Hindlimb muscle (tissue), 1 donor: Measurements from ENCODE around the gene COP1. TPM values are rescaled to one million over a fixed set of nuclear protein-coding genes. Genes with fewer than 3 reads are reported as not detected.
"Not testable (repeated sequence)": the region's sequence is repeated elsewhere in the genome, so short reads cannot be mapped to it uniquely, and the experiment has no call there.

Experiments used
- DNase-seq: peaks from one replicate; pipeline ENCODE4 v3.0.0-alpha.2; 2013
- polyA plus RNA-seq: library from polyadenylated mRNA; unstranded; fragments of 120-200 nt; gene quantifications from one replicate; pipeline ENCODE4 v1.2.1, GENCODE V29; 2013; ENCODE audit not compliant: insufficient read length

COP1 gene
- polyA plus RNA-seq, 1 donor: 32.8 TPM

DNA sequence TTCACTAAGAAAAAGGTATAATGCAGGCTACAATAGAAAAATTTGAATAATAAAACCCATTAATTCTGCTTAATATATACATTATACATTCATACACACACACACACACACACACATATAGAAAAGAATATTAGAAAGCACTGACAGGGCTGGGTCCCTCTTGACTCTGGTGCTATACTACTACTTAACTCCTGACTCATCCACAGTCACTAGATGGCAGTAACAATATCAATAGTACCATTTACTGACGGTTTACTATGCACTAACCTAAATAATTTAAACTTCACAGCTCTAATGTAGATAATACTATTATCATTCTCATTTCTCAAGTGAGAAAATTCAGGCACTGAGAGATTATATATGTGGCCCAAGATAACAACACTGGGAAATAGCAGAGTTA, 87.5 kb downstream of the COP1 start:
- no peak for DNase-seq

DNA sequence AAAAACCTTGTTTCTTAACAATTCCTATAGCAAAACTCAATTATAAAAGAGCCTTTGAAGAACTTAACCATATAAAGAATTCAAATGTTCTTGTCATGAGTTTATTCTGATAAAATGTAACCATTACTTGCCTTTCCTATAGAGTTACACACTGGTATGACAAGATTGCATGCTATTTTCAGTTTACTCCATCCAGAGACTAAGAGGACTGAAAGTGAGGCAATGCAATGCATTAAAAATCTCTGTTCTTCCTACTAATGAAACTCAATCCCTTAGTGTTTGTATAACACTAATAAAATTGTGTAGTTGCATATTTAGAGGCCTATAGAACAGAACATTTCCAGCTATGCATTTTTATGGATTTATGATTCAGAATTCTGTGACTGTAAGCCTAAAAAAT, 88.1 kb downstream of the COP1 start:
- no peak for DNase-seq

DNA sequence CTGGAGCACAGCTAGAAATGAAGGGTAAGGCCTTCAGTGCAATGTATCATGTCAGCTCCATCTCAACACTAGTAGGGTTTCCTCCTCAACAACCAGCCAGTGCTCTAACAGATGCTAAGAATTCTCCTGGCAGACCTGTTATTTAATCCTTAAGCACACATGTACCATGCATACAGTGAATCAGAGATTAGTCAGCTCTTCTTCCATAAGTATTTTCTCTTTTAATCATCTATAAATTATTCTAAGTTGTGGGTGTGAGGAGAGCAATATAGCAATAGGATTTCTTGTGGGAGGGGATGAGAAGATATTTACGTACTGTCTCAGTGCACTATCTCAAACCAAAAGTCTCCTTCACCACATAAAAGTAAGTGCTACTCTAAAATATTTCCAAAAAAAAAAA, 95.3 kb downstream of the COP1 start:
- no peak for DNase-seq

DNA sequence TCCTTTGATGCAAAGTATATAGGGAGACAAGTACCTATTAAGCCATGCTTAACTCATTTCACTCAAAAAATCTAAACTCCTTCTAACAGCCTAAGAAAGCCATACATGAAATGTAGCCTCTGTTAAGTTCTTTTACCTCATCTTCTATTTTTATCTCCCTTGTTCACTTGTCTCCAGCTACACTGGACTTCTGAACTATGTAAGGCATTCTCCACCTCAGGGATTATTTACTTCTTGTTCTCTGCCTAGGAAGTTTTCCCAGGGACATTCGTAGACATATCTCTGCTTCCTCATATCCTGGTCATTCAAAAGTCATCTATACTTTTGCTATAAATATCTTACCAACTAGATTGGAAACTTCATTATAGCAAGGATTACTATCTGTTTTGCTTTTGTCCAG, 96.9 kb downstream of the COP1 start:
- DNase-seq: no peak

DNA sequence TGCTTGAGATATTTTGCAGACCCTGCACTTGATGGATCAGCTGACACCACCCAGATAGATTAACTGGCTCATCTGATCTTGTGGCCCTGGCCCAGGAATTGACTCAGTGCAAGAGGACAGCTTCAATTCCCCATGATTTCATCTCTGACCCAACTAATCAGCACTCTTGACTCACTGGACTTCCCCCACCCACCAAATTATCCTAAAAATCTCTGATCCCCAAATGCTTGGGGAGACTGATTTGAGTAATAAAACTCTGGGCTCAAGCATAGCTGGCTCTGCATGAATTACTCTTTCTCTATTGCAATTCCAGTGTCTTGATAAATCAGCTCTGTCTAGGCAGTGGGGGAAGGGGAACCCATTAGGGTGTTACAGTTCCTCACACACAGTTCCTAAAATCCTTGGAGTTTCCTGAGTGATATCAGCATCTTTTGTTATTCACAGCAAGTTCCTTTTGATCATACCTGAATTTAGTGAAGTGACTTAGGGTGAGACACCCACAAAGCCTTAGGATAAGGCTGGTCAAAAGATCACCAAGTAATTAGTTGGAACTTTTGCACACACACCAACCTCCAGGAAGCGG, 104.2 kb downstream of the COP1 start:
- no peak for DNase-seq

DNA sequence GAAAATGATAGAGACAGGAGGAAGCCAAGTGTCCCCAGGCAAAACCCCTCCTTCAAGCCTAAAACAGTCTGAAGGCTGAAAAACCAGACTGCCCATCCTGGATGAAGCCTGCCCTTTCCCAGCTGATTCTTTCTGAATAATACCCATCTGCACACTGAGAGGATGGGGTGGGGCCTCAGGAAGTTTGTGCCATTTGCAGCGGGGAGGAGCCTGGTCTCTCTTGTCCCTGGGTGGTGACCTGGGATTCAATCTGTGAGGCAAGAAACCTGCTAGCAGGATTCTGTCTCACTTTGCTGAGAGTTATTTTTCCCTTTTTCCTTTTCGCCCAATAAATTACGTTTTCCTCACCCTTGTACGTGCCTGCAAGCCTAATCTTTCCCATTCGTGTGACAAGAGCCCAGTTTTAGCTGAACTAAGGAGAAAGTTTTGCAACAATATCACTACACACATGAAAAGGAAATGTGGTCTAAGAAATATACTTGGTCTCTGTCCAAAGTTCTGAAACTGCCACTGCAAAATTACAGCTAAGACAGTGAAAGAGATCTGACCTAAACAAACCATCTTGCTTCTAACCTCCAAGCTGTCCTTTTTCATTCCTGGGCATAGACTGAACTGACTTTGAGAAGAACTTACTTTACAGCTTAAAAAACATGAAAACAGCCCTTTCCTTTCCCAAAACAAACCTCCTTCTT, 105.0 kb downstream of the COP1 start:
- DNase-seq: no peak

DNA sequence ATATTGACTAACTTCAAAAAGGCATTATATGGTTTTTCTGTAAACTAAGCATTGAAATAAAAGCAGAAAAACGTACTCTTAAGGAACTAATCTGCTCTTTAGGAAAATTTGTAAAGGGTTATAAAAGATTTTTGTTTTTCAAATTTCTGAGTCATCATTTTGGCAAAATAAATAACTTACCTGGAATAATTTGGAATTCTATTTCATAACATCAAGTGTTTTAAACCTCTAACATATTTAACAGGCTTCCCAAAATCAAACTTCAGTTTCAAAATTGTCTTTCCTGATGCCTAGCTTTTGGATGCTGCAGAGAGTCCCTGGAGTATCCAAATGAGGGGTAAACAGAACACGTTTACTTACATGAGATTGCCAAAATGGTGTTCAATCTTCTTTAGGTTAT, 108.5 kb downstream of the COP1 start:
- DNase-seq: no peak

DNA sequence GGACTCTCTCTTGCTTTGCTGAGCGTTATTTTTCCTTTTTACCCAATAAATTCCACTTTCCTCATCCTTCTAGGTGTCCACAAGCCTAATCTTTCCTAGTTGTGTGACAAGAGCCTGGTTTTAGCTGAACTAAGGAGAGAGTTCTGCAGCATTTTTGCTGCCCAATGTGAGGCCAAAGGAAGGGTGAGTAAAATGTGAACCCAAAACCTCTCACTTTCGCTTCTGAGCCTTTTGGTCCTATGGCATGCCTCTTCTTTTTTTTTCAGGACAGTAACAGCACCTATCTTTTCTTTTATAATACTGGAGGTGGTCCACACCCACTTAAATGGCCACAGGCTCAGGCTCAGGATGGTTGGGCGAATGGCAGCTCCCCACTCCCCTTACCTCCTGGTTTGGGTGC, 111.1 kb downstream of the COP1 start:
- no peak for DNase-seq

DNA sequence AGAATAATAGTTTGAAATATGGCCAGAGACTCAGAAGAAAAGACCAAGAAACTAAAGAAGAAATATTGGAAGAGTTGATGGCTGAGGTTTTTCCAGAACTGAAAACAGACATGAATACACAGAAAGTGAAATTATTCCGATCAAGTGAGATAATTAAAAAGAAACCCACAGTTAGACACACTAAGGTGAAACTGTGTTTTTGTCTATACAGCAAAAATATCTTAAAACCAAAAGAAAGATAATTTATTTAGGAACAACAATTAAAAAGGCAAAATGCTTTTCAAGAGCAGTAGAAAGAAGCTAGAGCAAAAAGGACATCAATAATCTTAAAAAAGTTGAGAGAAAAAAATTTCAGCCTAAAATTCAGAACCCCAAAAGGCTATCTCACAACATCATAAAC, 116.3 kb downstream of the COP1 start:
- no peak for DNase-seq

DNA sequence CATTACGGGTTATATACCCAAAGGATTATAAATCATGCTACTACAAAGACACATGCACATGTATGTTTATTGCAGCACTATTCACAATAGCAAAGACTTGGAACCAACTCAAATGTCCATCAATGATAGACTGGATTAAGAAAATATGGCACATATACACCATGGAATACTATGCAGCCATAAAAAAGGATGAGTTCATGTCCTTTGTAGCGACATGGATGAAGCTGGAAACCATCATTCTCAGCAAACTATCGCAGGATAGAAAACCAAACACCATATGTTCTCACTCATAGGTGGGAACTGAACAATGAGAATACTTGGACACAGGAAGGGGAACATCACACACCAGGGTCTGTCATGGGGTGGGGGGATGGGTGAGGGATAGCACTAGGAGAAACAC, 119.3 kb downstream of the COP1 start:
- not testable (repeated sequence) for DNase-seq

DNA sequence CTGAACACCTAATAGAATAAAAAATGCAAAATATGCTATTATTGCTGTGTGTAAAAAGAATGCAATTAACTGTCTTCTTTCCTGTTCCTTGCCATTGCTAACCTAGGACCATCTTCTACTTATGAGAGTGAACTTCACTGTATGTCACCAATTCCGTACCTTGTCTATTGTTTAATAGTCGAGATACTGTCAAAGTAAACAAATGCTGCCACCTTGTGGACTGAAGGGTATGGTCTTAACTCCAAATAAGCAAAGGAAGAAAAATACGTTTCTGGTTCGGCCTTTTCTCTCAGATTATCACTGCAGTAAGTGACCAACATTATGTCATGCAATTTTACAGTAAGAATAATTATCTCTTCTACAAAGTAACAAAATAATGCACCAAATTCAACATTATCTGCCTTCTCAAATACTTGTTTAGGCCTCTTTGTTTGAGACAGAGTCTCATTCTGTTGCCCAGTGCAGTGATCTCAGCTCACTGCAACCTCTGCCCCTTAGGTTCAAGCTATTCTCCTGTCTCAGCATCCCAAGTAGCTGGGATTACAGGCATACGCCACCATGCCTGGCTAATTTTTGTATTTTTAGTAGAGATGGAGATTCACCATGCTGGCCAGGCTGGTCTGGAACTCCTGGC, 133.4 kb downstream of the COP1 start:
- peak; percentile 66 for DNase-seq

DNA sequence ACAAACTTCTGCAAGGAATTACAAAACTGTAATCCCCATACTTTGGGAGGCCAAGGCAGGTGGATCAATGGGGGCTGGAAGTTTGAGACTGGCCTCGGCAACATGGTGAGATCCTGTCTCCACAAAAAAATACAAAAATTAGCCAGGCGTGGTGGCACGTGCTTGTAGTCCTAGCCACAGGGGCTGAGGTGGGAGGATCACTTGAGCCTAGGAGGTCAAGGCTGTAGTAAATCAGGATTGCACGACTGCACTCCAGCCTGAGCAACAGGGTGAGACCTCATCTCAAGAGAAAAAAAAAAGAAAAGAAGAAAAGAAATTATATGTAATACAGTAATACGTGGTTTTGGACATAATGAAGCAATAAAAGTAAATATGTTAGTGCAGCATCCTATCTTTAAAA, 138.2 kb downstream of the COP1 start:
- no peak for DNase-seq

DNA sequence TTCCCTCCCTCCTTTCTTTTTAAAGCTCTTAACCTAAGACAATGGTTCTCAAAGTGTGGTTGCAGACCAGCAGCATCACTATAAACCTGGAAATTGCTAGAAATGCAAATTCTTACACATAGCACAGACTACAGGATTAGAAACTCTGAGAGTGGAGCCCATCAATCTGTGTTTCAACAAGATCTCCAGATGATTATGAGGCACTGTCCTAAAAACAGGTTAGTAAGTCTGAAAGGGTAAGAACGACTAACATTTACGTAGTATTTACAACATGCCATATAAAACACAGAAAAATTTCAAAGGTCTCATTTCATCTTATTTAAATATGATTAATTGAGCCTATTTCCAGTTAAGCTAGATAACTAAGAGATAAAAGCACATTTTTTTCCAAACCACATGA, 138.8 kb downstream of the COP1 start:
- no peak for DNase-seq

DNA sequence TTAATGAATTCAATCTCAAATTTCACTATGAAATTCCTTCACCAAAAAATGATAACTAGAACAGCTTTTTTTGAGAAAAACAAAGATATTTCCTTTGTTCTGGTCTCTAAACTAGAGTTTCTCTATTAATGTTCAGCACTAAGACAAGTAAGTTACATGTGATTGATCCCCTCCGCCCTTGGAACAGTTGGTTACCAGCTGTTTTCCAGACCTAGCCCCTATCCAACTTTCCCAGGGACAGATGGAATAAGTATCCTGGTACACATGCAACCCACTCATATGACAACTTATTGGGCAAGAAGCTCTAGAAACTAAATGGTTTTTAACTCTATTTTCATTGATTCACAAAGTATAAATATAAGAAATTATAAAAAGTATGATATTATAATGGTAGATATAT, 140.4 kb downstream of the COP1 start:
- no peak for DNase-seq

DNA sequence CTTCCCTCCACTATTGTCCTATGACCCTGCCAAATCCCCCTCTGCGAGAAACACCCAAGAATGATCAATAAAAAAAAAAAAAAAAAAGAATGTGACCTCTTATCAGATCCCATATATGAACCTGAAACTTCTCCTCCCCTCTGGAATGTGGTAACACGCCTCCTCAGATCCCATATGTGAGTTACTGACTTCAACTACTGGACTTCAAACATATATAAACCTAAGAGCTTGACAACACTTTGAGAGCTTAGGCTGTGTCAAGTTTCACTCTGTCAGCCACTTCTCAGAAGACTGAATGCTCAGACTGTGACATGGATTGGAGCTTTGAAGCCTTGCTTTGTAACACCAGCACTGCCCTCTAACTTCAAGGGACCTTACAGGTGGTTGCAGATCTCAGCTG, 148.4 kb downstream of the COP1 start:
- DNase-seq: no peak

DNA sequence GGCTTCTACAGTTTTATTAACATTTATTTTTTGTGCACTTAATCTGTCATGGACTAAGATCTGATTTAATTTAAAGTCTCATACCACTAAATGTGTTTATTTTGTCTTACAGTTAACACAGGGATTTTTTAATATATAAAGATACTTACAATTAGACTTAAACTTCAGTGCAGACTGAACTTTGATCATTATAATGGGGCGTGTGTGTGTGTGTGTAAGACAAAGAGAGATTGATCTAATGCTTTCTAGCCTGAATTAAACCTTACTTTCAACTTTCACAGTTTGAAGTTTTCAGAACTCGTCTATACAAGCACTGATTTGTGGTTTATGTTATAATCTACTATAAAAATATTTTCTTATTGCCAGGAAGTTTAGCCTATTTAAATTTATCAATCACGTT, 150.8 kb downstream of the COP1 start:
- DNase-seq: no peak

DNA sequence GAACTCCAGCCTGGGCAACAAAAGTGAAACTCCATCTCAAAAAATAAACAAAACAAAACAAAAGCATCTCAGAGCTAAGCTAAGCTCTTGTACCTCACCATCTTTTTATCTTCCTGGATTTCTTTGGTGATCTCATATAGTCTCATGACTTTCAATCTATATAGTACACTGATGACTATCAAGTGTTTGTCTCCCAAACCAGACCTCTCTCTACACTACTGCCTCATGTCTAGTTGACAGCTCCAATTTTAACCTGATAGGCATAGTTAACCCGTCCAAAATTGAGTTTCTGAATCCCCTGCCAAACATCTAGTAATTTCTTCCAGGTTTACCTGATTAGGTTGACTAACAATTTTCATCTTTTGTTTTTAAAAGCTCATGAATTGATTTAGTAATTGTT, 151.7 kb downstream of the COP1 start:
- DNase-seq: no peak

DNA sequence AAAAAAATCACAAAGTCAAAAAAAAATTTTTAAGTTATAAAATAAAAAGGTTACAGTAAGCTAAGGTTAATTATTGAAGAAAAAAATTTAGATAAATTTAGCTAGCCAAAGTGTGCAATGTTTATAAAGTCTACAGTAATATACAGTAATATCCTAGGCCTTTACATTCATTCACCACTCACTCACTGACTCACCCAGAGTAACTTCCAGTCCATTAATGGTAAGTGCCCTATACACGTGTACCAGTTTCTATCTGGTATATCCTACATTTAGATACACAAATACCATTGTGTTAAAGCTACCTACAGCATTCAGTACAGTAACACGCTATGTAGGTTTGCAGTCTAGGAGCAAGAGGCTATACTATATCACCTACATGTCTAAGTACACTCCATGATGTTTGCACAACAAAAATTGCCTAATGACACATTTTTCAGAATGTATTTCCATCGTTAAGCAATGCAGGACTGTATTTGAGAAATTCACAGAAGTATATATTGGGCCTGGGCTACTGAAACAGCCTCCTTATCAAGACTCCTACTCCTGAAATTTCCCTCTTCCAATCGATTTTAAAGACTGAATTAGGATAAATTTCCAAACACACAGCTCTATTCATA, 155.1 kb downstream of the COP1 start:
- no peak for DNase-seq

DNA sequence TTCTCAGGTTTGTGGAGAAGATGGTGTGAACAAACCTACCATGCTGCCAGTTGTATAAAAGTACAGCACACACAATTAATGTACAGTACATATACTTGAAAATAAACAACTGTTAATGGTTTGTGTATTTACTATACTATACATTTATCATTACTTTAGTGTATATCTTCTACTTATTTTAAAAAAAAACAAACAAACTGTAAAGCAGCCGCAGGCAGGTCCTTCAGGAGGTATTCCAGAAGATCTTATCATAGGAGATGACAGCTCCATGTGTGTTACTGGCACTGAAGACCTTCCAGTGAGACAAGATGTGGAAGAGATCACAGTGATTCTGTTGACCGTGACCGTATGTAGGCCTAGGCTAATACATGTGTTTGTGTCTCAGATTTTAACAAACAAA, 155.7 kb downstream of the COP1 start:
- no peak for DNase-seq

DNA sequence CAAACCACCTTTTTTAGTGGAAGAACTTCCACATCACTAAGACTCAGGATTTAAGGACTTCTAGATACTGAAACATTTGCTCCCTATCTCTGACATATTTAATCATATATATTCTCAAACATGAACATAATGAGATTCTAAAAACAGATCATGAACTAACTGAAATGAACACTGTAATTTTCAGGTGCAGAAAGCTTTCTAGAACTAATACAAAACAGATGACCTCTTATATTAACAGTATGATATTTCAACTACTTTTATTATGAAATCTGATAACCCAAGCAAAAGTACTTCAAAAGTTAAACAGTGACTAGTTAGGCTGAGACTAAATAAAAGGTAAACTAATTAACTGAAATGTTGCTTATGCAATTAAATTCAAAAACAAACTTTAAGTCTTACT, 157.5 kb downstream of the COP1 start:
- DNase-seq: no peak

DNA sequence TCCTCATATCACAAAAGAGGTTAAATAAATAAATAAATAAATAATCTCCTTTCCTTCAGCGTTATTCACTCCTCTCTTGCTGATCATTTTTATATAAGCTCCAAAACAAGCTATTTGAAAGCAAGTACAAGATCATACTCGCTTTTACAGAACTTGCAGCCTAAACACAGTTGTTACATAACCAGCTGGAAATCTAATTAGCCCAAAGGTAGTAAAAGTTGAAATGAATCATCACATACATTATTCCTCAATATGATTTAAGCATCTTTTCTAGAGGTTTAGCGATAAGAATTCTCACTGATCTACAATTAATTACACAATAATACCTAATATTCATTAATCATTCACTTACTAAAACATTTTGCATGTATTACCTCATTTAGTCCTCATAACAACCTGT, 160.2 kb downstream of the COP1 start:
- DNase-seq: no peak

DNA sequence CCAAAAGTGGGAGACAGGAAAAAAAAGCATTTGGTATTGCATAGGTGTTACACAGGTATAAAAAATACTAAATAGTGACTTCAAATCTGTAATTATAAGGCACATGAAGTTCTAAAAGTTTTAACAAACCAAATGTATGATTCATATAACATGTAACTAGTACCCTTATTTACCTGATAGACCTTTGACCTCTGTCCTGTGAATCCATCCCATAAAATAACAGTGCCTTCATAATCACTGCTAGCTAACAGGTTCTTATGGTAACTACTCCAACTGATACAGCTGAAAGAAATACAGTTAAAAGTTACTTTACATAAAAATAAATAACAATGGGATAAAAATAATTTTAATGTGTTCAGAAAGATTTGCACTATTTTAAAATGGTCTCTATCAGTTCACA, 163.5 kb downstream of the COP1 start:
- DNase-seq: no peak

DNA sequence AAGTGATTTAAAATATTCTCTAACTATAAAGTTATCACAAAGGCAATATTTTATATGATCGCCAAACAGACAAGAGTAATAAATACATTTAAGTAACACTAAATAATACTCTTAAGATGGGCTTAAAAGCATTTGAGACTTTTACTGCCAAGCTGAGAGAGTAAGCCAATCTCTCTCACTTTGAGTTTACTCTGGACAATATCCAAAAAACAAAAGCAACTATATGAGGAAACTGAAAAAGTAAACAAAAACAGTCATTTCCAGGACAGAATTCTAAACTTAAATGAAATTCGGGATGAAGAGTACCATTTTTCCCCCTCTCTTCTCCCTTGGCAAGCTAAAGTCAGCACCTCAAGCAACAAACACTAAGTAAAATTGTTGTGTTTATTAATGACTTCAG, 173.2 kb downstream of the COP1 start:
- DNase-seq: peak; percentile 4

DNA sequence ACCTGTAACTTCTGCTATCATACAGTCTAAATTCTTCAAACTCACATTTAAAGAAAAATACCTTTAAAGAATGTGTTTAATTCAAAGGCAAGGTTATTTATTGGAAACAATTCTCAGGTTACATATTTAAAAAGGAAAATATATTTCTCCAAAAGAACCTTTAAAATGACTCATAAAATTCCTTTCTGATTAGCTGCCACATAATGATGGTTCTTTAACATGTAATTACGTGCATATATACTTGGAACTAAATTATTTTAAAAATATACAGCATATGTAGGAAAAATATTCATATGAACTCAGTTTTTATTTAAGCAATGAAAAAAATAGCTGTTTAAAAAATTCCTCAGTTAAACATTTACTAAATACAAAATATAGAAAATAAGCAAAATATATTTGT, 173.6 kb downstream of the COP1 start:
- no peak for DNase-seq
